ENCODE data around the gene CEACAM19. TPM values are rescaled to one million over a fixed set of nuclear protein-coding genes. Genes with fewer than 3 reads are reported as not detected.
"Not testable (repeated sequence)": the region's sequence is repeated elsewhere in the genome, so short reads cannot be mapped to it uniquely, and the experiment has no call there.

CEACAM19 gene
- total RNA-seq, 1 donor from 2014 or later, result 3.7 TPM

DNA sequence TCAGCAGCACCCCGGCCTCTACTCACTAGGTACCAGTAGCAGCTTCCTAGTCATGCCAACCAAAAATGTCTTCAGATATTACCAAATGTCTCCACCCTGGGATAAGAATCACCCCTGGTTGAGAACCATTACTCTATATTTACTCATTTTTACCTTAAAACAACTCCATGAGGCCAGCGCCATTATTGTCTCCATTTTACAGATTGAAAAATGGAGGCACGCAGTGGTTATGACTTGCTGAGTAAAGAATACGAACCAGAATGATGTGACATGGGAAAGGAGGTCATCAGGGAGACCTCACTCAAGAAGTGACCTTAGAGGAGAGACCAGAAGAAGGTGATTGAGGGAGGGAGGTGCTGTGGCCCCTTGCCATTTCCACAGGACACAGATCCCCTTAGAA is 2.2 kb downstream of the CEACAM19 start:
- no peak for DNase-seq (ENCODE audit: low spot score)

DNA sequence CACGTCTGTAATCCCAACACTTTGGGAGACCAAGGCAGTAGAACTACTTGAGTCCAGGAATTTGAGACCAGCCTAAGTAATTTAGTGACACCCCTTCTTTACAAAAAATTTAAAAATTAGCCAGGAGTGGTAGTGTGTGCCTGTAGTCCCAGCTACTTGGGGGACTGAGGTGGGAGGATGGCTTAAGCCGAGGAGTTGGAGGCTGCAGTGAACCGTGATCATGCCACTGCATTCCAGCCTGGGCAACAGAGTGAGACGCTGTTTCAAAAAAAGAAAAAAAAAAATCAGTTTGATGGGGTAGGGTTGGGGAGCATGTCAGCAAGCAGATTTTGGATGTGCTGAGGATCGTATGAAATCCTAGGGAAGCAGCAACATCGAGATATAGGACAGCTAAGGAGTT is 4.2 kb downstream of the CEACAM19 start:
- no peak for DNase-seq (ENCODE audit: low spot score)

DNA sequence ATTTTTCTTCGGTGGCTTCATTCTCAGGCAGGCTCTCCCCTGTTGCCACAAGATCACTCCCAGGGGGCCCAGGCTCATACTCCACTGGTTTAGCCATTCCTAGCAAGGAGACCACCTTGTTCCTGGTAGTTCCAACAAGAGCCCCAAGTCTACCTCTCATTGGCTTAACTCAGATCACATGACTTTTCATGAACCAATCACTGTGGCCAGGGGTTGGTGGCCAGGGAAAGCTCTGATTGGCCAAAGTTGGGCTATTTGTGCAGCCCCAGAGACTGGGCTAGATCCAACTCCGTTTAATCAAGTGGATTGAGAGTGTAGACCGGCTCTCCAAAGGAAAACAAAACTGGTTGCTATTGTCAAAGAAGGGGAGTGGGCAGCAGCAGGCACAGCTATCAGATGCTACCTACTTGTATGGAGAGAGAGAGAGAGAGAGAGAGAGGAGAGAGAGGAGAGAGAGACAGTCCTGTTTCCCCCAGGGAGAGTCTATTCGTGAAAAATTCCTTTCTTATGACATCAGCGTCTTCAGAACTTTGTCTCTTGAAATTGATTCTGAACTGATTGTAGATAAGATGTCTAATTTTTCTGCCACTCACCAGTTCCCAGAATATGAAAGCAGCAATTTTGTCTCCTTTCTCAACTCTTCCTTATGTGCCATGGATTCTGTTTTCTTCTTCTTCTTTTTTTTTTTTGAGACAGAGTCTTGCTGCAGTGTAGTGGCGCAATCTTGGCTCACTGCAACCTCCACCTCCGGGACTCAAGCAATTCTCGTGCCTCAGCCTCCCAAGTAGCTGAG is 5.9 kb downstream of the CEACAM19 start:
- no peak for DNase-seq (ENCODE audit: low spot score)

DNA sequence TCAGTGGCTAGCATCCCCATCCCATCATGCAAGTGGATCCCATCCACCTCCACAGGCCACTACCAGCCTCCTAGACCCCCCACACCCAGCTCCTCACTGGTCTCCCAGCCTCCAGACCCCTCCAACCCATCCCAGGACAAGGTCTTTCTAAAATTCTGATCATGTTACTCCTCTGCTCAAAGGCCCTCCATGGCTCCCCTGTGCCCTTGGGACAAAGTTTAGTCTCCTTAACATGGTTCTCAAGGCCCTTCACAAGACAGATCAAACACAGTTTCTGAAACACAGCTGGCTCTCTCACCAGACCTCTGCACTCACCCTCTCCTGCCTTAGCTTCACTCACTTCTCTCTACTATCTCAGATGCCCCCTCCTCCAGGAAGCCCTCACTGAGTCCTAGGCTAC is 9.3 kb downstream of the CEACAM19 start:
- no peak for DNase-seq (ENCODE audit: low spot score)

DNA sequence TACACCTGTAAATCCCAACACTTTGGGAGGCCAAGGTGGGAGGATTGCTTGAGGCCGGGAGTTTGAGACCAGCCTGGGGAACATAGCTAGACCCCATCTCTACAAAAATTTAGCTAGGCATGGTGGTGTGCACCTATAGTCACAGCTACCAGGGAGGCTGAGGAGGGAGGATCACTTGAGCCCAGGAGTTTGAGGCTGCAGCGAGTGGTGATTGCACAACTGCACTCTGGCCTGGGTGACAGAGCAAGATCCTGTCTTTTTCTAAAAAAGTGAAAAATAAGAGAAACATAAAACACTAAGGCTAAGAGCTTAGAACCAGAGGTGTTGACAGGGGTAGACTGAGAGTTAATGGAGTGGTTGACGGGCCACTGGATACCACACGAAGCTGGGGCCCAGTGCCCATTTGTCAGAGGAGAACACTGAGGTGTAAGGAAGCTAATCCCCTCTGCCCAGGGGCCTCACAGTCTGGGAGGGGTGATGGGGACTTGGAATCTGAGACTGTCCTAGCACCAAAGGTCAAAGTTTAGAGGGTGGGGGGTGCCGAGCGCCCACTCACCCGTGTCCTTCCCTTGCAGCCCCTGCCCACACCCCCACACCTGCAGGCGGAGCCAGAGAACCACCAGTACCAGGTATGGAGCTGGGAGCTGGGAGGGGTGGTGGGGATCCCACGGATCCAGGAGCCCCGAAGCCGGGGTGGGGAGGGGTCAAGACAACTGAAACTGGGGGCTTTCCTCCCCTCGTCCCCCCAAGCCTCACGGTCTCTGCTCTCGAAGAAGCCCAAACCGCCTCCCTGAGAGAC is 10.9 kb downstream of the CEACAM19 start:
- no peak for DNase-seq (ENCODE audit: low spot score)

DNA sequence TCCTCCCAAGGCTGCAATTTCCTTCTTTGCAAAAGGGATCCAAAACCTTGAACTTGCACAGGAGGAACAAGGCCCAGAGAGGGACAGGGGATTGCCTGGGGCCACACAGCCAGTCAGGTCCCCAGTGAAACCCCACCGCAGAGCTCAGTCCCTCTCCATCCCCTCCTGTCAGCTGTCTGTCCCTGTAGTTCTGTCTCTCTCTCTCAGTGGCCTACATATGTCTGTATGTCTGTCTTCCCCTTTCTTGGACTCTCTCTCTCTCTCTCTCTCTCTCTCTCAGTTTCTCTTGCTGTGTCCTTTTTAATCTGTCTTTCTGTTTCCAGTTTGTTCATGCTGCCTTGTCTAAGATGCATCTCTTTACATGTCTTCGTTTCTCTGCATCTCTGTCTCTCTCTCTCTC is 11.5 kb downstream of the CEACAM19 start:
- no peak for DNase-seq (ENCODE audit: low spot score)

DNA sequence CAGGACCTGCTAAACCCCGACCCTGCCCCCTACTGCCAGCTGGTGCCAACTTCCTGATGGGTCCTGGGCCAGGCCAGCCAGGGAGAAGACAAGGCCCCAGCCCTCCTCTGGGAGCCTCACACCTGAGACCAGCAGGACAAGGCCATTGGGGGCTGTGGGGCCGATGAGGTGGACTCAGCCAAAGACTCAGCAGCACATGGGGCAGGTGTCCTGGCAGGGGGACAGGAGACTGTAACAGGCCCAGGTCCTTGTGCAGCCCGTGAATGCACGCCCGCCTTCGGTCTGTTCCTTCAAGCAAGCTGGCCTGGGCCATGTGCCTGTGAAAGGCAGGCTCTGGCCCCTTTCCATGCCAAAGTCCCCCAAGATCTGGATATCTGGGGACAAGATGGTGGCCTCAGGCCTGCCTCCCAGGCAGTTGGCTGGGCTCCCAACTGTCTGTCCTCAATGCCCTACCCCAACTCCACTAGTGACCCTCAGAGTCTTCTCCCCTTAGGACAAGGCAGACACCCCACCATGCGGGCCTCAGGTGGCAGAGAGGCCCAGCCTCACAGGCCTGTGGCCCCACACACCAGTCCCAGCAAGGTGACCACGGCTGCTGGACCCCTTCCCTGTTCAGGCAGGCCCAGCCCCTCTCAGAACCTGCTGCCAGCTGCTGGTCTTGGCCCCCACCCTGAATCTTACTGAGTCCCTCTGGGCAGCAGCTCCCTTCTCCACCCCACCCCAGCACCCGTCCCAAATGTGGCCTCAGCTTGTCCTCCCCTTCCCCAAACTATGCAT is 12.3 kb downstream of the CEACAM19 start:
- DNase-seq (ENCODE audit: low spot score), result no peak

DNA sequence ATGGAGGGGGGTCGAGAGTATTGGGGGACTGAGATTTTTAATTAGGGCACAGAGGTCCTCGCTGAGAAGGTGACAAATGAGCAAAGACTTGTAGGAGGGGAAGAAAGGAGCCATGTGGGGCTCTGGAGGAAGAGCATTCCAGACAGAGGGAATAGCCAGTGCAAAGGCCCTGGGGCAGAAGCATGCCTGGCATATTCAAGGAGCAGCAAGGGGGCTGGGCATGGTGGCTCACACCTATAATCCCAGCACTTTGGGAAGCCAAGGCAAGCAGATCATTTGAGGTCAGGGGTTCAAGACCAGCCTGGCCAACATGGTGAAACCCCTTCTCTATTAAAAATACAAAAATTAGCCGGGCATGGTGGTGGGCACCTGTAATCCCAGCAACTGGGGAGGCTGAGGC is 13.1 kb downstream of the CEACAM19 start:
- not testable (repeated sequence) for DNase-seq (ENCODE audit: low spot score)

DNA sequence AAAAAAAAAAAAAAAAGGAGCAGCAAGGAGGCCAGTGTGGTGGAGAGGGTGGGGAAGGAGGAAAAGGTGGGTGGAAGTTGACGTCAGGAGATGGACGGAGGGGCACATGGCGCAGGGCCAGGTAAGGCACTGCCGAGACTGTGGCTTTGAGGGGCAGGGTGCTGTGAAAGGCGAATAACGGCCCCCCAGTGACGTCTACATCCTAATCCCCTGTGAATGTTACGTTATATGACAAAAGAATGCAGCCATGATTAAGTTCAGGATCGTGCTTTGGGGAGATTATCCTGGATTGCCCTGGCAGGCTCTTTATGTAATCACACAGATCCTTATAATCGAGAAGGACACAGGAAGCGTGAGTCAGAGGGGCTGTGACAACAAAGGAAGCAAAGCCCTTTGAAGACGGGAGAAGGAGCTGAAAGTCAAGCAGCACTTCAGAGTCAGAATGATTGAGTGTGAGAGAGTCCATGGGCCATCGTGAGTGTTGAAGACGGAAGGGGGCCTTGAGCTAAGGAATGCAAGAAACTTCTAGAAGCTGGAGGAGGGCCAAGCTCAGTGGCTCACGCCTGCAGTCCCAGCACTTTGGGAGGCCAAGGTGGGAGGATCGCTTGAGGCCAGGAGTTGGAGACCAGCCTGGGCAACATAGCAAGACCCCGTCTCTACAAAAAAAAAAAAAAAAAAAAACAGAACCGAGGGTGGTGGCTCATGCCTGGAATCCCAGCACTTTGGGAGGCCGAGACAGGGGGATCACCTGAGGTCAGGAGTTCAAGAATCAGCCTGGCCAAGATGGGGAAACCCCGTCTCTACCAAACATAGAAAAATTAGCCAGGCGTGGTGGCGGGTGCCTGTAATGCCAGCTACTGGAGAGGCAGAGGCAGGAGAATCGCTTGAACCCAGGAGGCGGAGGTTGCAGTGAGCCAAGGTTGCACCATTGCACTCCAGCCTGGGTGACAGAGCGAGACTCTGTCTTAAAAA is 13.9 kb downstream of the CEACAM19 start:
- DNase-seq (ENCODE audit: low spot score), result no peak

DNA sequence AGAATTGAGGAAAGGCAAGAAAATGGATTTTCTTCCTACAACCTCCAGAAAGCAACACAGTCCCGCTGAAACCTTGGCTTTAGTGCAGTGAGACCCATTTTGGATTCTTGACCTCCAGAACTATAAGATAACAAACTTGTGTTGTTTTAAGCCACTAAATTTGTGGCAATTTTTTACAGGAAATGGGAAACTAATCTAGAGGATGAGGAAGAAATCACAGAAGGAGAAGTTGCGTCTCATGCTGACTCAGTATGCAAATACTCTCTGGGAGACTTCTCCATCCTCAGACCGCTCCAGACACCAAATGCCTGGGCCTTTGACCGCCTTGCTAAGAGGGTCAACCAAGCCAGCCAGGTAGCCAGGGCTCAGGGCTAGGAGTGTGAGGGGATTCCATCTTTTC is 14.6 kb downstream of the CEACAM19 start:
- no peak for DNase-seq (ENCODE audit: low spot score)

DNA sequence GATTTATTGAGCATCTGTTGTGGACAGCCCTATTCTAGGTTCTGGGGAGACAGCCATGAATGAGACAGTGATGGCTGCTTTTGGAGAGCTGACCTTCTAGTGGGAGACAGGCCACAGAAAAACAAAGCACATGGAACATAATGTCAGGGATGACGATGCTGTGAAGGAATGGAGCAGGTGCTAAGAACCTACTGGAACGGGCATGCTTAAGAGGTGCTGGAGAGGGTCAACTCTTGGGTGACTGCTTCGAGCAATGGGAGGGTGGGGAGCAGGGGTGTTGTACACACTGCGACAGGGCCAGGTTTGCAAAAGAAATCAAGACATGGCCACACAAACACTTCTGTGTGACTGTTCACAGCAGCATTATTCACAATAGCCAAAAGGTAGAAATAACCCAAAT is 15.6 kb downstream of the CEACAM19 start:
- DNase-seq (ENCODE audit: low spot score), result no peak

DNA sequence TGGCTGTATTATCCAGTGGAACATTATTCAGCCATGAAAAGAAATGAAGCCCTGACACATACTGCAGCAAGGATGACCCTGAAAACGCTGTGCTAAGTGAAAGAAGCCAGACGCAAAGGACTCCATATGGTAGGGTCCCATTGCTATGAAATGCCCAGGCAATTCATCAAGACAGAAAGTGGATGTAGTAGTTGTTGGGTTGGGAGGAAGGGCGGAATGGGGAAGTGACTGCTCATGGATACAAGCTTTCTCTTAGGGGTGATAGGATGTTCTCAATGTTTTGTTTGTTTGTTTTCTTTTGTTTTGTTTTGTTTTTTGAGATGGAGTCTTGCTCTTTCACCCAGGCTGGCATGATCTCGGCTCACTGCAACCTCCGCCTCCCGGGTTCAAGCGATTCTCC is 16.6 kb downstream of the CEACAM19 start:
- no peak for DNase-seq (ENCODE audit: low spot score)

DNA sequence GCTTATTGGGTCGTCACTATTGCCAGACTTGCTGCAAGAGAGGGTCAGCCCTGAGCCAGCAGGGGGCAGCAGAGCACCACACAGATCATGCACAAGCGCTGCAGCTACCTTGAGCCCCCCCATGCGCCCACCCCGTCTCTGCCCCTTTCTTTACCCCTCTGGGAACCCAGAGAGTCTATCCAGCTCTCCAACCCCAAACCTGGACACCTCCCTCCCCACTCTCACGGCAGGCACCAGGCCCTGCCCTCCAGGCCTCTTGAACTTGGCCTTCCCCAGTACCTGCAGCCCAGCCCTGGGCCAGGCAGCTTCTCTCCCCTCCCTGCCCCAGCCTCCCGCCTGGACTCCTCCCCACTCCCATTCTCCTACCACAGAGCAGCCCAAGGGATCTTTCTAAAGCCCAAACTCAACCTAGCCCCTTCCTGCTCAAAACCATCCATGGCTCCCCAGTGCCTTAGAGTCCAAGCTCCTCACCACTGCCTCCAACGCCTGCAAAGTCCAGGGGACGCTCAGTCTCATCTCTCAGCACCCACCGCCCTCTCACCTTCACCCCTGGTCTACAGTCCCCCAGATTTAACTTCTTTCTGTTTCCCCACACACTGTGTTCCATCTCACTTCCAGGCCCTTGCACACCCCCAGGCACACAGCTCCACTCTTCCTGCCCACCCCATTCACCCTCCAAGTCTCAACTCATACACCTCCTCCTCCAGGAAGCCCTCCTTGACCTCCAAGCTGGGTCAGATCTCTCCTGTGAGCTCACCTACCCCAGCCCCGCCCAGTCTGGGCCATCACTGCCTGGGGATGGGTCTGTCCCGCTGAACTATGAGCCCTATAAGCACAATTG is 18.2 kb downstream of the CEACAM19 start:
- DNase-seq (ENCODE audit: low spot score), result no peak

DNA sequence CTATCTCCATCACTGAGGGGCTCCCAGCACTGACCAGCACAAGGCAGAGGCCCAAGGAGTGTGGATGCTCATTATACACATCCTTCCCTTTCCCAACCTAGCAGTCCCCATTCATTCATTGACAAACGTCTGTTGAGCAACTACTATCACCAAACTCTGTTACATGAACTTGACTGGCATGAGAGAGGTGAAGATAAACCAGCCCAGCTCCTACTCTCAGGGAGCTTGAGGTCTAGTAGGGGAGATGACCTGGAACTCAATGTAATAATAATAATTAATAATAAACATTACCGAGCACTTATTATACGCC is 18.8 kb downstream of the CEACAM19 start:
- DNase-seq (ENCODE audit: low spot score), result no peak

DNA sequence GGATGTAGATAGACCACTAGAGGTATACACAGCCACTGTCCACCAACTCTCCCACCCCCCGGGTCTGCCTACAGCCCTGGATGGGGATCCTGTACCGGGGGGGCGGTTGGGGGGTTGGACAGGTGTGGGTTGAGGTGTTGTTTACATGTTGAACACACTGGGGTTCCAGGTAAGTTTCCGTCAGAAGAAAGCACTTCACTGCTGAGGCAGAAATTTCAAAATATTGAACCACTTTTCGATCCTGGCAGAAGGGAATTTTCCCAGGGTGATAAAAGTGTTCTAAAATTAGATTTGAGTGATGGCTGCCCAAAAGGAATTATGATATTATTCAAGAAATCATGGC is 21.1 kb downstream of the CEACAM19 start:
- DNase-seq (ENCODE audit: low spot score), result no peak

DNA sequence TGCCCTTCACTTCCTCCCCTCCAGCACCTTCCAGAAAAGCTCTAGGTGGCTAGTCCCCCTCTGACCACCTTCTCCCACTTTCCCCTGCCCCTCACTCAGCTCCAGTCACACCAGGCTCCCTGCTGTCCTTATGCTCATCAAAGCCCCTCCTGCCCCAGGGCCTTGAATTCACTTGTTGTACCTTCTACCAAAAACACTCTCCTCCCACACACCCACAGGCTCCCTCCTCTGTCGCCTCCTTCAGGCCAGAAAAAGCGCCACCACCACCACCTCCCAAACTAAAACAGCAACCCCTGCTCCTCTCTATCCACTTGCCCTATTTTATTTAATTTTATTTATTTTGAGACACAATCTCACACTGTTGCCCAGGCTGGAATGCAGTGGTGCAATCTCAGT is 22.9 kb downstream of the CEACAM19 start:
- no peak for DNase-seq (ENCODE audit: low spot score)

DNA sequence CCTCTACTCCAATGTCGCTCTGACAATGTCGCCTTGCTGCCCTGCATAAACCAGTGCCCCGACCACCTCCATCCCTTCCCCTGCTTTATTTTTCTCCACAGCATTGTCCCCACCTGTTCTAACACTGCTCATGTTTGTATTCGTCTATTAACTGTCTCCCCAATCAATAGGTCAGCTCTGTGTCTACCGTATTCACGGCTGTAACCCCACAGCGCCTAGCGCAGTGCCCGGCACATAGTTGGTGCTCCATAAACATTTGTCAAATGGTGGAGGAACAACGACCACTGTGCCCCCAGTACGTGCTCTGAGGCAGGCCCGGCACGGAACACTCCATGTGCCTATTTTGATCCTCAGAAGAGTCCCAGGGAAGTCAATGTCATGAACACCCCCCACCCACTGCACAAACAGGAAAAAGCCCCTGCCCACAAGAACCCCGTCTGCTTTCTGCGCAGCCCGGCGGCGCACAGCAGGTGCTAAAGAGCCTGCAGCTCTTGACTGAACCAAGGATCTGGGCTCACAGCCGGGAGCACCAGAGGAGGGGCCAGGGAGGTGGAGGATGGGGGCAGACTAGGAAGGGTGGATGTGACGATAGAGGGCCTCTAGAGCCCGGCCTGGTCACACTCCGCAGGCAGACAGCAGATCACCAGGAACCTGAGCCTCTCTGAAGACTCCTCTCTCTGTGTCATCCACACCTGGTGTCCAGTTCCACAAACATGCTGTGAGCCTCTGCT is 25.8 kb downstream of the CEACAM19 start:
- no peak for DNase-seq (ENCODE audit: low spot score)

DNA sequence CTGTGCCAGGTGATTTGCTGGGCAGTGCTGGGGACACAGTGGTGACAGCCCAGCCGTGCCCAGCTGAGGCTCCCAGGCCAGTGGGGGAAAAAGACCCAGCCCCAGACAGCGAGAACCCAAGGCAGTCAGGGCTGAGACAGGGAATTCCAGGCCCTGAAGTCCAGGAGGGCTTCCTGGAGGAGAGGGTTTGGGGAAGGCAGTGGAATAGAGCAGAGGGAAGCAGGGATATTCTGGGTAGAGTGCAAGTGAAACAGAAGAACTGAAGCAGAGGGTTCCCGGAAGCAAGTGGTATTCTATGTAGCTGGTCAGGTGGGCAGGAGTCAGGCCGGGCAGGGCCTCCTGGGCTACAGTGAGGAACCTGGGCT is 26.4 kb downstream of the CEACAM19 start:
- DNase-seq (ENCODE audit: low spot score), result no peak

DNA sequence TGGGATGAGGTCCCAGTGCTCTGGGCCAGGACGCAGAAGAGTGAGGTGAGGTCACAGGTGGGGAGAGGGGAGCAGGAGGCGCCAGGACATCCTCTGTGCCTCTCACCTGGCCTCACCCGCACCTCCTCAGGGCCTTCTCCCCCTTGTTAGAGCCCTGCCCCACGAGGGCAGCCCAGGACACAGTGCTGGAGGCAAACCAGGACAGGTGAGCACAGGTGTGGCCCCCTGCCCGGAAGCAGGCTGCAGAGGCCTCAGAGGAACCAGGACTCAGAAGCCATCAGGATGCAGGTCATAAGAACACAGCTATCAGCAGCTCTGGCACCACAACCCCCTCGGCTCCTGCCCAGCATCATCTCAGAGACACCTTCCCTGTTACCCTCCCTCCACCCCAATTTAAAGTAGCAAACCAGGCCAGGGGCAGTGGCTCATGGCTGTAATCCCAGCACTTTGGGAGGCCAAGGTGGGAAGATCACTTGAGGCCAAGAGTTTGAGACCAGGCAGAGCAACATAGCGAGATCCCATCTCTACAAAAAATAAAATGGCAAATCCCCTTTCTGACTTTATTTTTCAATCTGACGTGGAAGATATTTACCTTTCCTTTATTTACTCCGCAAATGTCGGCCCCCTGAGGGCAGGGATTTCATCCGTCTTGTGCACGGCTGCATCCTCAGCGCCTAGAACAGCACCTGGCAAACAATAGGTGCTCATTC is 27.4 kb downstream of the CEACAM19 start, which contains the start of gene CEACAM16:
Gene CEACAM16 (plus strand): TSS at position 660 of the 710 bp plus-strand sequence. CDS start 2,306 bp downstream, outside the sequence.
- DNase-seq (ENCODE audit: low spot score), result no peak

Data from mesenteric fat pad (tissue), 1 donor.